ENCODE results near the gene FTO.
A peak's percentile ranks its signal among the peaks of the same experiment; 100 is the strongest.

The FTO gene

DNA sequence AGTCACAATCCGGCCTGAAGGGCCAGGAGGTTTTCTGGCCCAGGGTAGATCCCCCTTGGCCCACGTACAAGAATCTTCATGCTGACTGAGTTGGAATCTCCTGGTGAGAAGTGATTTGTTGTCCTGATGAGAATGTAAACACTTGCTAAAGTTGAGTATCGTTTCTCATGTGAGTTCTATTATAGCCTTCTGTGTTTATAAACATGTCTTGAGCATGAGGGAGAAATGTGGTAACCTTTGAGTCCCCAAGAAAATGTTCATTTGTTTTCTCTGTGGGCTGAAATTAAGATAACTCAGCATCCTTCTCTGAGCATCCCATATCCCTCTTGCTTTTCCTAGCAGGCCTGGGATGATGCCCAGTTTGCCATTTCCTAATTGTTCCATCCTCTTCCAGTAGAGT lies 204.8 kb downstream of the FTO start:
- DNase-seq, result no peak

DNA sequence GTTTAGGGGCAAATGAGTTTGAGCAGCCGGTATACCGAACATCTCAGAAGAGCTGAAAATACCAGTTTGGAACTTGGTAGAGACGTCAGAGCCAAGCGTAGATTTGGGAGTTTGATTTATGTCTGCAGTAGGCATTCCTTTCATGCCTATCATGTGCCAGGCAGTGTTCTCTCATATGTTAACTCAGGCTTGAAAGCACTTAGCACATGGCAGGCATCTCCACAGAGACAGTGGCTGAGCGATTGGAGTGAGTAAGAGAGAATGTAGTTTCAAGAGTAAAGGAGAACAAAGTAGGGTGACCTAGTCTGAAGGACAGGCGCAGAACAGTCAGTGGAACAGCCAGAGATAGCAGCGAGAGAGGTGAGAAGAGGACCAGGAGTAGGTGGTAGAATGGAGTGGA lies 207.0 kb downstream of the FTO start:
- DNase-seq, result no peak

GRCh38 chr16:53911513-53911912 lies 207.6 kb downstream of the FTO start:
- DNase-seq, result peak; percentile 27

DNA sequence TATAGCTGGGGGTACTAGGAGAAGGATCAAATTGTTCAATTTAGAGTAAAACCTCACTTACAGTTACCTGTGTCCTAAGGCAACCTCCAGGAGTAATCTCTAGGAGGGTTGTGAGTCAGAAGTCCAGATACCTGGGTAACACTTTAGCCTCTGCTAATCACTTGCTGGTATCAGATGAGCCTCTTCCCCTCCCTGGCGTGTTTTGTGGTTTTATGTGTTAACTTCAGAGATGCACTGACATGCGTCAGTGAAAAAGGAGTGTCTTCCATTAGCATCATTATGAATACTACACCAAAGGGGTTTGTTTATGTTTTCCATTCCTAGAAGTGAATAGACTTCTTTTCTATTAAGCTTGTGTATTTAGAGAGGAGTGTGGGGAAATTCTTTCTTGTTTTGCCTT lies 208.2 kb downstream of the FTO start:
- DNase-seq, result peak; percentile 50

GRCh38 chr16:53913099-53913870 lies 209.3 kb downstream of the FTO start:
- DNase-seq, result no peak

- no peak for DNase-seq
Observed at GRCh38 chr16:53913920-53914319, 210.0 kb downstream of the FTO start.

DNA sequence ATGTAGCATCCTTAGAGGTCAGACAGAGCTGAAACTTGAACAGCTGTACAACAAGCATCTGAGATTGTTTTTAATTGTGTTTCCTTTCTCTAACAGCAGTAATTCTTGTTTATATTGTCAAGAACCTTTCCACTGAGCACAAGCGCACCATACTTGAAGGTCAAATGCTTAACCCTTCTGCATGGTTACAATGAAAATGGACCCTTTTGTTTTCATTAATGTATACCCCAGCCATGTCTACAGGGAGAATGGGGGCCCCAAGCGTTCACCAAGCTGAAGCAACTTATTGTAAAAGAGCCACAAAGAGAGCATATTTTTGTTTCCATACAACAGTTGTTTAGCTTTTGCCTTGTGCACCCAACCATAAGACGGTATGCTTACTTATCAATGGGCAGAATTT lies 210.8 kb downstream of the FTO start:
- DNase-seq, result no peak

DNA sequence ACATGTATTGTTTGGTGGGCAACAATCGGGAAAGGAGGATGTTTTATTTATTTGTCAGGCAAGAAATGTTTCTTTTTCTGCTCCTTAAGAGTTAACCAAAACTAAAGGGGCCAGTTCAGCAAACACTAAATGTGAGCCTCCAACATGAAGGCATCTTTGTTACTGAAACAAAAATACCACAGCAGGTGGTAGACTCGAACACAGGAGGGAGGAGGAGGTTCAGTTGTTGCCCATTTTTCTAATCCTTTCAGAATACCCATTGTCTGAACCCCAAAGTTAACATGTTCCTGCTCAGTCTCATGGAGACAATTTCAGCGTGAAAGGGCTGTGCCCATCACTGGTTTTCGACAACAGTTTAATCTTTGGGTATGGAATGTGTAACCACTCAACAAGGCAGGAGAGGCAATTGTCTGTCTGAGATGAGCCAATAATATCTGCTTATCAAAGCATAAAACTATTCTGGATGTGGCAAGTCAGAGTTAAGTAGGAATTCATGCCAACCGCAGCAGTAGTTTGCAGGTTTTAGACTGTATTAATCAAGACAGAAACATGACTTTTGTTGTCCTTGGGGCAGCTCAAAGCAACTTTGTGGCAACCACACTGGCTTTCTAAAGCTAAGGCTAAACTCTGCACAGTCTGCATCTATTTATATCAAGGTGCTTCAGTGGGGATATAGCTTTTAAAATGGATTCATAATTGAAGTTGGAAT lies 211.7 kb downstream of the FTO start:
- no peak for DNase-seq

- DNase-seq, result no peak
Observed at GRCh38 chr16:53920988-53921387, 217.0 kb downstream of the FTO start.

- no peak for DNase-seq
Observed at GRCh38 chr16:53922067-53922806, 218.3 kb downstream of the FTO start.

- DNase-seq, result no peak
Observed at GRCh38 chr16:53922807-53923571, 219.0 kb downstream of the FTO start.

DNA sequence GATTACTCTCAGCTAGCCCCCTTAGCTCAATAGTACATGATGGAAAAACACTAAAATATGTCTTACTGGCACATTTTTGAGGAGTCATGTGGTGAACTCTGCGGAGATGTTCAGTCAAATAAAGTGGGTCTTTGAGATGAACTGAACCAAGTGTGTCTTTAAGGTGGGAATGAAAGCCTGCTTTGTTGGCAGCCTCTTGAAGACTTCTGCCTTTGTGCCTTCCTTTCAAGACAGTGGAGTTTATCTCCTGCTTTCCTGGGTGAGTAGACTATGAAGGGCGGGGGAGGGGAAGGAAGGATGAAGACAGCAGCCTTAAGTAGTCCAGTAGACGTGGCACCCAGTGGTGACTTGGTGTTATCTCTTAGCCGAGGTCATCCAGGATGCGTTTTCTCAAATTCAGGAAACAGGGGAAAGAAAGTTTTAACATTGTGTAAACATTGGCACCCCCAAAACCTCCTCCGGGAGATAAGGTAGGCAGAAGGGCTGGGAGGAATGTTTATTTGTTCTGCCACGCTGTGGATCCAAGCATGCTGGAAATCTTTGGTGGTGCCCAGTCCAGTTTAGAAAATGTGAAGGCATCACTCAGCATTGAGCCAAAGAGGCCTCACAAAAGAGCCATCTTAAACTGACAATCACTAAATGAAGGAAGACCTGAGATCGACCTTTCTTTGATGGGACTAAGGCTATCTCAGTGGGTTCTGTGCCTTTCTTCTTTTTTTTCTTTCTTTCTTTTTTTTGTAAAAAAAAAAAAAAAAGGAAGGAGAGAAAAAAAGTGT lies 220.6 kb downstream of the FTO start:
- DNase-seq, result no peak

GRCh38 chr16:53925107-53925410 lies 221.1 kb downstream of the FTO start:
- no peak for DNase-seq

DNA sequence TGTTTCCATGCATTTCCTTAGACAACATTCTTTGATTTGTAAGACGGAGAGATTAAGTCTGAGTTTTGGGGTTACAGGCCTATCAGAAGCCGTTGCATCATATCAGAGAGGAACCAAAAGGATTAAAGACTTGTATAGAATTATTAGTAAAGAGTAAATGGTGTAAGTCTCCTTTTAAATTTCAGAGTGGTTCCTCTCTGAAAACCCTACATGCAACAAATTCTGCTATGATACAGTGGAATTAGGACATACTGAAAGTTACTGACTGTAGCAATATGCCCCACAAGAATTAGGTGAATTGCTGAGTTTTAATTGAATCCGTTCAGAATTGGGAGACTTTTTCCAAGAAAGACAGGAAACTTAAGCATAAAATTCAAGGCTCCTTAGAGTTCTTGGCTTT lies 221.6 kb downstream of the FTO start:
- no peak for DNase-seq

DNA sequence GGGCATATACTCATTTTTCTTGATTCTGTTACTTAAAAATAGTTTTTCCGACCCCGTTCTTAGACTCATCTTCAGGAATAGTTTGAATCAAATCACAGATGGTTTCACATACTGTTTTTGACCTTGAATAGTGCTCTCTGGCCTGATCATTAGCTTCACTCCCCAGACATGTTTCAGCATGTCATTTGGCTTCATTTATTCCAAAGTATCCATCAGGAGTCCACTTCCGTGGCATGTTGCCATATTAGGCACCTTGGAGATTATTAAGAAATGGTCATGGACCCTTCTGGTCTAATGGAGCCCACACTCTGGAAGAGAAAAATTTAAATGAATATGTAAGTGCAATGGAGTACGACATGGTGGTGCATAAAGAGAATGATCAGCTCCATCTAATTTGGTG lies 222.3 kb downstream of the FTO start:
- DNase-seq, result no peak

- no peak for DNase-seq
Observed at GRCh38 chr16:53932975-53933374, 229.0 kb downstream of the FTO start.

DNA sequence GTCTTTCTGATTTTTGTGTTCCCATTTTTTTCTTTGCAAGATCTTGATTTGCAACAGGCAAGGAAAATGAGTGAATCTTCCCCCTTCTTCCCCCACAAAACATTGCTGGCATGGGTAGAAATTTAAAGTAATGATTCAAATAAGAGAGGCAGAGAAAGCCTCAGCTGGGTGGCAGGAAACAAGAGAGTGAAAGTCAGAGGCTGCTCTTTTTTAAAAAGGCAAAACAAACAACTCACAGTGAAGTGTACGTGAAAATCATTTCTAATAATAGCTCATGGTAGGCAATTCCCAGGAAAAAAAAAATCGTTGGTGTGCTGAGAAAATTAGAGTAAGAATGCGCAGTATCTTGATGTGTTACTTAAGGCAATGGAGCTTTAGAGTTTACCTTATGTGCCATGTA lies 229.5 kb downstream of the FTO start:
- DNase-seq, result no peak

DNA sequence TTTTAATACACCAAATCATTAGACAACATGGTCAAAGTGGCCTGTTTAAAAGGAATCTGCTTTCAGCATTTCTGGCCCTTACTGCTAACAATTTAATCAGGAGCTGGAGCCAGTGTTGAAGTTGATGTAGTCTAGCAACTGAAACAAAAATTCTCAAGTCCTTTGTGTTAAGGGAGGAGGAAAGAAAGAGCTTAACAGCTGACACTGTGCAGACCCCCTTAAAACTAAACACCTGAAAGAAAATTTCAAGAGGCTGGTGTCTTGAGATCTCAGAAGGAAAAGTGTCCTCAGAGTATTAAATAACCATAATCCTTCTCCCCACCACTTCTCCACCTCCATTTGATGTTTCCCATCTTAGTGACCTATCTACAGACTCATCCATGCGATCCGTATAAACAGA lies 232.1 kb downstream of the FTO start:
- DNase-seq, result no peak

GRCh38 chr16:53936529-53936928 lies 232.6 kb downstream of the FTO start:
- DNase-seq, result no peak

DNA sequence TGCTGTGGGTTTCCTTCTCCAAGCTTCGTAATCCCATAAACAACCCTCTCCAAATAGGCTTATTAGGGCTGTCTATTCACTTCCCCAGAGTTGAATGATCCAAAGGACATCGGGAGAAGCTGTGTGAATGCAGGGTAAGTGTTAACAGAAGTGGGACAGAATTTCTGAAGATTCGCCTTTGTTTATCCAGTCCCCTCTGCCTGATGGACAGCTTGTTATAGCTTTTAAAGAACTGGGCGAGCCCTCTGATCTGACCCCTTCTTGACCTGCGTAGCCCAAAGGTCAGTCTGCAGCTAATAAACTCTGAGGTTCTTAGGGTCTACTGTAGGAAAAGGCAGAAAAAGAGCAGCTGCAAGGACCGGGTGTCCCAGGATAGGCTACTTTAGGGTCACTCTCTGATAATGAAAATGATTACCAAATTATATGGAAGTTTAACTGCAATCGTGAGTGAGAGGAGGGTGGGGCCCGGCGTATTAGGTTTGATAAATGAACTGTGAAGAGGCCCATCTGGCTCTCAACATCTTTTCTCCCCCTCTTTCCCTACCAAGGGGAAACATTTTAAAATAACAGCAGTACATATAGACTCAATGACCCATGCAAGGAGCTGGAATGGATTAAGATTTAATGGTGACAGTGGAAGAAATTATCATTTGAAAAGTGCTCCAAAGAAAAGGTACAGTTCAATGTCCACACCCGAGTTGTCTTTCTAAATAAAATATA lies 233.4 kb downstream of the FTO start:
- DNase-seq, result no peak

DNA sequence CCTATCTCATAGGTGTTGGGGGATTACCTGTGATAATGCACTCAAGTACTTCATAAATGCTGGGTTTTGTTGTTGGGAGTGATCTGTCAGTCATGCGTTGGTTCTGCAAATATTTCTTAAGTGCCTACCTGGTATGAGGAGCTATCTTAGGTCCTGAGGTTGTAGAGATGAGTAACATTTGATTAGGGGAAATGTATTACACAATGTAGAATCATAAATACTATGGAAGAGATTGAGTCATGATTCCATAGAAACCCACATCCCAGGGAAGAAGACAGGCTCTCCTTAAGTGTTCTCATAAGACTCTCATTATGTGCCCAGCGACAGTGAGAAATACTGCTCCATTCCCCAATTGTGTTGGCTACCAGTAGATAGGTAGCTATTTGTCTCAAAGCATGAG lies 240.1 kb downstream of the FTO start:
- DNase-seq, result no peak

- no peak for DNase-seq
Observed at GRCh38 chr16:53945996-53946395, 242.0 kb downstream of the FTO start.

Measured in CD4-positive, alpha-beta T cell treated with Interleukin-4 for 4 hours (primary cell).